ENCODE measurements around the gene PRKCH. TPM values are rescaled to one million over a fixed set of nuclear protein-coding genes. Genes with fewer than 3 reads are reported as not detected.

Gene PRKCH
- polyA plus RNA-seq, 5 donors: 29.5 to 47.5 (median 45.7) TPM

- DNase-seq: no peak
Measured at GRCh38 chr14:61362072-61362750, 40.8 kb downstream of the PRKCH start.

GRCh38 chr14:61364243-61364642 is 42.9 kb downstream of the PRKCH start:
- no peak for DNase-seq

GRCh38 chr14:61365667-61366212 is 44.4 kb downstream of the PRKCH start:
- no peak for DNase-seq

- no peak for DNase-seq
Measured at GRCh38 chr14:61368114-61368710, 46.8 kb downstream of the PRKCH start.

- no peak for DNase-seq
Measured at GRCh38 chr14:61368781-61369453, 47.5 kb downstream of the PRKCH start.

- DNase-seq: no peak
Measured at GRCh38 chr14:61369454-61369810, 48.1 kb downstream of the PRKCH start.

- DNase-seq: no peak
Measured at GRCh38 chr14:61372379-61372778, 51.0 kb downstream of the PRKCH start.

GRCh38 chr14:61372842-61373555 is 51.6 kb downstream of the PRKCH start:
- DNase-seq: no peak

GRCh38 chr14:61374284-61374683 is 52.9 kb downstream of the PRKCH start:
- no peak for DNase-seq

- DNase-seq: no peak
Measured at GRCh38 chr14:61375218-61375617, 53.8 kb downstream of the PRKCH start.

- DNase-seq: no peak
Measured at GRCh38 chr14:61376314-61376713, 54.9 kb downstream of the PRKCH start.

GRCh38 chr14:61377749-61378148 is 56.4 kb downstream of the PRKCH start:
- no peak for DNase-seq

- DNase-seq: no peak
Measured at GRCh38 chr14:61379639-61380184, 58.3 kb downstream of the PRKCH start.

- DNase-seq: no peak
Measured at GRCh38 chr14:61380984-61381383, 59.6 kb downstream of the PRKCH start.

- no peak for DNase-seq
Measured at GRCh38 chr14:61381553-61381952, 60.2 kb downstream of the PRKCH start.

- DNase-seq: no peak
Measured at GRCh38 chr14:61382842-61383241, 61.5 kb downstream of the PRKCH start.

- no peak for DNase-seq
Measured at GRCh38 chr14:61385002-61385685, 63.8 kb downstream of the PRKCH start.

- no peak for DNase-seq
Measured at GRCh38 chr14:61386173-61386772, 64.9 kb downstream of the PRKCH start.

- DNase-seq: no peak
Measured at GRCh38 chr14:61387076-61387475, 65.7 kb downstream of the PRKCH start.

GRCh38 chr14:61388173-61388975 is 67.0 kb downstream of the PRKCH start:
- DNase-seq: no peak
